GM21367 (cell line): ENCODE results near the gene HTR3B.
"Not testable (repeated sequence)": the region's sequence is repeated elsewhere in the genome, so short reads cannot be mapped to it uniquely, and the experiment has no call there.

Source experiments
- ATAC-seq: cut with Tn5 transposase; IDR thresholded peaks from one replicate; pipeline ENCODE4 v1.9.1; 2021; ENCODE audit not compliant: unreplicated experiment

The HTR3B gene

DNA sequence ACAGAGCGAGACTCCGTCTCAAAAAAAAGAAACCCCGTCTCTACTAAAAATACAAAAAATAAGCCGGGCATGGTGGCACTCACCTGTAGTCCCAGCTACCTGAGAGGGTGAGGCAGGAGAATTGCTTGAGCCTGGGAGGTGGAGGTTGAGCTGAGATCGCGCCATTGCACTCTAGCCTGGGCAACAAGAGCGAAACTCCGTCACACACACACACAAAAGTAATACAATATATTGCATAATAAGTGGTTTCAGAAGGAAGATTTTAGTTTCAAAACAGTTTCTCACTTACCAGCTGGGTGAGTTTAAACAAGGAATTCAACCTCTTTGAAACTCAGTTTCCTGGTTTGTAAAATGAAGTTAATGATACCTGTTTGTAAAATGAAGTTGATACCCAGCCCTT lies 37.7 kb downstream of the HTR3B start:
- ATAC-seq: no peak

DNA sequence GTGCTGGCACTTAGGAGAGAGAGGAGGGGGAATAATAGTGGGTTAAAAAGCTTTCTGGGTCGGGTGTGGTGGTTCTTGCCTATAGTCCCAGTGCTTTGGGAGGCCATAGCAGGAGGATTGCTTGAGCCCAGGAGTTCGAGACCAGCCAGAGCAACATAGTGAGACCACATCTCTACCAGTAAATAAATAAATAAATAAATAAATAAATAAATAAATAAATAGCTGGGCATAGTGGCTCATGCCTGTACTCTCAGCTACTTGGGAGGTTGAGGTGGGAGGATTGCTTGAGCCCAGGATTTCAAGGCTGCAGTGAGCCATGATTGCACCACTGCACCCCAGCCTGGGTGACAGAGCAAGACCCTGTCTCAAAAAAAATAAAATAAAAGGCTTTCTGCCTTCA lies 41.6 kb downstream of the HTR3B start:
- not testable (repeated sequence) for ATAC-seq

DNA sequence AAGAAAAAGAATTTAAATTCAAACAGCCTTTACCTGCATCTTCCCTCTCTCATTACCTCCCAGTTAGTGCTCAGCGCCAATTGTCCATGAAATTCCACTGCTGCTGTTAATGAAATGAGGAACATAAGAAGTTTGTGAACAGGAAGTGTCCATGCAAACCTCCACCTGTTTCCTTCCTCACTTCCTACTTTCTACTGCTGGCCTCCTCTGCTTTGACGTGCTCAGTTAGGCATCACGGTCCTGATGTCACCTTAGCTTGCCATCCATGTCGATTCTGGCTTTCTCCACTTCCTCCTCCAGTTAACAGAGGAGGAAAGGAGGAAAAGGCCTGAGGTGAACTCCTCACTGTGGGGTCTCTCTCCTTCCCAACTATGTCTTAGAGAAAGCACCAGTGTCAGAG lies 43.4 kb downstream of the HTR3B start:
- ATAC-seq: no peak

DNA sequence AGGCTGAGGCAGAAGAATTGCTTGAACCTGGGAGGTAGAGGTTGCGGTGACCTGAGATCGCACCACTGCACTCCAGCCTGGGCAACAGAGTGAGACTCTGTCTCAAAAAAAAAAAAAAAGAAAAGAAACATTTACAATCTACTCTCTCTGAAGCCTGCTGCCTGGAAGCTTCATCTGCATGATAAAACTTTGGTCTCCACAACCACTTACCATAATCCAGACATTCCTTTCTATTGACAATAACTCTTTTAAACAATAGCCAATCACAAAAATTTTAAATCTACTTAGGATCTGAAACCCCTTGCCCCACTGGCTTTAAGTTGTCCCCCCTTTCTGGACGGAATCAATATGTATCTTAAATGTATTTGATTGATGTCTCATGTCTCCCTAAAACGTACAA lies 45.3 kb downstream of the HTR3B start:
- ATAC-seq: no peak

DNA sequence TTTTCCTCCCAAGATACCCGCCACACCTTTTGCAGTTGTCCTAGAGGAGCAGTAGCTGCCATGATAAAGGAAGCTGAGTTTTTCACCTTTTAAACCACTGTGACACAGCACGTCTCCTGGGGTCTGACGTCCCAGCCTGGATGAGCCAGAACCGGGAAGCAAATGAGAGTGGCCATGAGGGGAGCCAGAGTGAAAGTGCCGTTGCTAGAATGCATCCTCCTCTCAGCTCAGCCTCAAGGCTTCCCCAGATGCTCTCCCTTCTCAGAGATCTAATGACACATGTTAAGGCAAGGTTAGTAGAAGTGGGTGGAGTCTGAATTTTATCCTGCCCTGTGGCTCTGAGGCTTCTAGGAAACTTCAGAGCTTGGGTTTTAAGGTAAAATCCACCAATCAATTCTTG lies 46.9 kb downstream of the HTR3B start:
- ATAC-seq: no peak

DNA sequence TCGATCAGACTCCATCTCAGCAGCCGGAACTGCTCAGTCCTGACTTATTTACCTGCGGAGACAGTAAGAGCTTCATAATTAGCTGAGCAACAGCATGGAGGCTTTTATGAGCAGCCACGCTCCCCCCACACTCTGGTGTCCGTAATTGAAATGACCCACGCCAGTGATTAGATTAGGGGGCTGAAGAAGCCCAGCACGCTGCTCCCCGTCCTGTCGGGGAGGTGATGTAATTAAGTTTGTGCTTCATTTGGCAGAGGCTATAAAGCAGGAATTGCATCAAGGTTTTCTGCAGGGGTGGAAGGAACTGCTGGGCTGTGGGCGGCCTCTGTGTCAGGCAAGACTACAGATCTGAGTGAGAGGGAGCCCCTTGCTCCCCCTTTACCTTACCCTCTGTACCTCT lies 47.5 kb downstream of the HTR3B start:
- no peak for ATAC-seq

DNA sequence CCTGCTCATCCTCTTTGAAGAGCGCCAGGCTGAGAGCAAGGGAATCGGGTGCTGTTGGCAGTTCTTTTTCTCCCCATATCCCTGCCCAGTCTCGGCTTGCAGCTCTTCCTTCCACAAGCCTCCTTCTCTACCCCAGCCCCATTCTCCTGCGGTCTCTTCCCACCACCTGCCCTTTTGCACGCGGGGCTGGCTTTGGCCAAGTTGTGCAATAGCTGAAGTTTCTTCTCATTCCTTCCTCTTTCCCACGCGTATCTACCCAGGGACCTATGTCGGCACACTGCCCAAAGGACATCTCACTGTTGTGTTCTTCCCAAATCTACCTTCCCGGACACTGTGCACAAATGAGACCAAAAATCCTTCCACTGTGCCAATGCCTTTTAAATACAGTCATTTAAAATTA lies 48.0 kb downstream of the HTR3B start:
- ATAC-seq: no peak

DNA sequence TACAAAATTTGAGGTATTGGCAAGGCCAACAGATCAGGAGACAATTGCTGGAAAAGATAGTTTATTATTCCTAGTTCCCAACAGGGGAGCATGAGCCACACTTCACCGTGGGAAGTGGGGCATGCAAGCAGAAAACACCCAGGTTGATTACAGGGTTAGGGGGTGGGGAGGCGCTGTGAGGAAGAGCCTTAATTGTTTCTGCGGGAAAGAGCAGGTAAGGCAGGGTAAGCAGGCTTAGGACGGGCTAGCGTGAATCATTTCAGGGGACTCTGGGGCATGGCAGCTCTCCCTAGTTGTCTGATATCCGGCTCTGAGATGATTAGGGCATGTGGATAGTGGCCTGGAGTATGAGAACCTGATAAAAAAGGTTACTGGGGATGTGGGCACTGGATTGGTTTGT lies 49.6 kb downstream of the HTR3B start:
- no peak for ATAC-seq

DNA sequence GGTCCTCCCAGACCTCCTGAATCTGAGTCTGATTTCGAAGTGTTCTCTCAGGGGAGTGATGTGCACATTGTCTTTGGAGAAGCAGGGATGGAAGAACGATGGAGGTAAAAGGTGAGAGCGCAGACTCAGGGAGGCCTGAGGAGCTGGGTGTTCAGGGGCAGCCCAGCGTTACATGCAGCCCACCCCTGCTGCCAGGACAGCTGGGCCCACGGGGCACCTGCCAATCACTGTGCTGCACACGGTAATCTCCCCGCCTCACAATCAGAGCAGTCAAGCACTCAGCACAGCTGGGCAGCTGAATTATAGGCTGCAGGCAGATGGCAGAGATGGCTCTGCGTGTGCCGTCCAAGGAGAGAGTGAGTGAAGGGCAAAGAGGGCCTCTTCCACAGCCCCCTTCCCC lies 52.4 kb downstream of the HTR3B start:
- no peak for ATAC-seq

DNA sequence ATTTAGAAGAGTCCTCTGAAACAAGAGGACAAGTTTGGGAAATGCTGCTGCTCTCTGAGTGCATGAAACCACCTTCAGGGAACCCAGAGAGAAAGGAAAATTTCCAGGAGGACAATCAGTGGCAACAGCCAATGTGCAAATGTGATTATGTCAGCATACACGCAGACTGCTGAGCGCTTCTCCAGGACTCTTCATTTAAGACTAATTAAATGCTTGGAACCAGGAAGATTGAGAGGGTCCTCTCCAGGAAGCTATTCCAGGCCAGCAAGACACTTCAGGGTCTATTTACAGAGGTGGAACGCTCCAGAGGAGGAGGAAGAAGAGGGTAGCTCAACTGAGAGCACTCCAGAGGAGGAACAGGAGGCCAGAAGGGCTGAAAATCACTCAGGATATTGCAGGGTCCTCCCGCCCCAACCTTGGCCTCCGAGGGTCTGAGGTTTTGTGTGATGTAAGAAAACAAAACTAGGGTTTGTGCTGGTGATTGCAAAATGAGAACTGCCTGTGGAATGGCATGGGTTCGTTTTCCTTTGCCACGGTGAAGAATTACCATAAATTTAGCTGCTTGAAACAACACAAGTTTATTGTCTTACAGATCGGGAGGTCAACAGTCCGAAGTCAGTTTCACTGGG lies 56.2 kb downstream of the HTR3B start:
- no peak for ATAC-seq

DNA sequence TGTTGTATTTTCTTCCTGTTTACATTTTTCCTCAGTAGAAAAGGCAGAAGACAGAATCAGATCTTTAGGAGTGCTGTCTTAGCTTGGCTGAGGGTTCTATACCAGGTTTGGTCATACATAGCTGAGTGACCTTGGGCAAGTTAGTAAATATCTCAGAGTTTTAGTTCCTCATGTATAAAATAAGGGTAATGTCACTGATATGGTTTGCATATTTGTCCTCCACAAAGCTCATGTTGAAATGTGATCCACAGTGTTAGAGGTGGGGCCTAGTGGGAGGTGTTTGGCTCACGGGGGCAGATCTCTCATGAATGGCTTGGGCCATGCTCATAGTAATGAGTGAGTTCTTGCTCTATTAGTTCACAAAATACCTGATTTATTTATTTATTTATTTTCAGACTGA lies 62.8 kb downstream of the HTR3B start:
- no peak for ATAC-seq

DNA sequence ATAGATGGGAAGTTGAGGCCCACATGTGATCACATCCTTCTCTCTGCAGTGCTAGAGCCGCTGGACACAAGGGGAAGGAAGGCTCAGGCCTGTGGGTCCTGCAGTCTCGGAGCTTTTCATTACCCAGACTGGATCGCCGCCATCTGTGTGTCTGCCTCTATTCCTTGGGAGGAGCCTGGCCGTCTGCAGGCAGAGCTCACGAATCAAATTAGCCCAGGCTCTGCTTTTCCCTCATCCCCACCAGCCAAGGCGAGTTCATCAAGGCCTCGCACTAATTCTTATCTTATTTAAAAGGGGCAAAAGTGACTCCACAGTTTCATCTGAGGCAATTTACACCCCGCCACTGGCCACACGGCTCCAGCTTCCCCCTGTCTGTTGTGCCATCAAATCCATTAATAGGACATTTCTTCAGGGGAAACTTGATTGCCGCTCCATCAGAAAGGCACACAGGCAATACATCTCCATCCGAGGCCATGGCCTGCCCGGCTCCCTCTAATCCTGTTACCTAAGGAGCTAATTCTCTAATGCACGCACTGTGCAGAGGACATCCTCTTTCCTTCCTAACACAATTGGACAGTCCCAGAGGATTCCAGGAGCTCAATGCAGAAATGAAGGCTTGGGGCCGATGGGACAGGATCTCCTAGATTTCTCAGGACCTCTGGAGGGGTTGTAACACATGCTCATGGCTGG lies 67.1 kb downstream of the HTR3B start:
- ATAC-seq: no peak

DNA sequence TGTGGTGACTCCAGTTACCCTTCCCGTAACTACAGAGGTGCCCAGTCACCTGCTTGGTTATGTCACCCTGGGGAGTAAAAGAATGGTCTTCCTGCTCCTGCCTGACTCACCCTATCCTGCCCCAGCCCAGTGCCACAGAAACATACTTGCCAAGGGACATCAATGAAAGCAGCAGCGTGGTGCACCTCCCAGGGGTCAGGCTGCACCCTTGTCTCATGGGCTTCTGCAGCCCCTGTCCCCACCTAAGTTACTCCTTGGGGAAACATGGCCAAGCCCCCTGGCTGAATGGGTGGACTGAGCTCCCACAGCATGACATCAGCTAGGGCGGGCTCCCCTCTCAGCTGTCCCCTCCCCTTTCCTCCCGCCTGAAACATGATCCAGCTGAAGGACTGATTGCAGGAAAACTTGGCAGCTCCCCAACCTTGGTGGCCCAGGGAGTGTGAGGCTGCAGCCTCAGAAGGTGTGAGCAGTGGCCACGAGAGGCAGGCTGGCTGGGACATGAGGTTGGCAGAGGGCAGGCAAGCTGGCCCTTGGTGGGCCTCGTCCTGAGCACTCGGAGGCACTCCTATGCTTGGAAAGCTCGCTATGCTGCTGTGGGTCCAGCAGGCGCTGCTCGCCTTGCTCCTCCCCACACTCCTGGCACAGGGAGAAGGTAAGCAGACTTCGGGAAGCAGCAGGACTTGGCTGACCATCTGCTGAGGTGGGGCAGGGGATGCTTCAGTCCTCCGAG lies 70.3 kb downstream of the HTR3B start, which contains the start of gene HTR3A:
TSS of gene HTR3A (plus strand) at position 368 of the 730 bp plus-strand sequence. CDS start at position 586, 218 bp downstream.
- no peak for ATAC-seq

DNA sequence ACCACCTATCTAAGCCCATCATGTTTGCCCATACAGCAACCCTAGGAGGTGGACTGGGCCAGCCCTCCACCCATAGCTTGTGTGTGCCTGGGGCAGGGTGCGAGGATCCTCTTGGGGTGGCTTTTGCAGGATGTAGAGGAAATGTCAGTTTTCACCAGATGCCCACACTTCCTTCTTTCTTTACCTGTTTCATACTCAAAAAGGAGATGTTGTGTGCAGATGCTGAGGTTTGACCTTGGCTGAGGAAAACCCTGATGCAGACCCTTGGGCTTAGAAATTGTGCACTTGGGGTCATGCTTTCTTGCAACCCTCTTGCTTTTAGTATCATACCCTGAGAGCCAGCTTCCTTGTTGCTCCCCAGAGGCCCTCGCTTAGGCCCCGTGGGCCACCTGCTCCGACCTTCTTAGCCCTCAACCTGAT lies 72.5 kb downstream of the HTR3B start:
- no peak for ATAC-seq

DNA sequence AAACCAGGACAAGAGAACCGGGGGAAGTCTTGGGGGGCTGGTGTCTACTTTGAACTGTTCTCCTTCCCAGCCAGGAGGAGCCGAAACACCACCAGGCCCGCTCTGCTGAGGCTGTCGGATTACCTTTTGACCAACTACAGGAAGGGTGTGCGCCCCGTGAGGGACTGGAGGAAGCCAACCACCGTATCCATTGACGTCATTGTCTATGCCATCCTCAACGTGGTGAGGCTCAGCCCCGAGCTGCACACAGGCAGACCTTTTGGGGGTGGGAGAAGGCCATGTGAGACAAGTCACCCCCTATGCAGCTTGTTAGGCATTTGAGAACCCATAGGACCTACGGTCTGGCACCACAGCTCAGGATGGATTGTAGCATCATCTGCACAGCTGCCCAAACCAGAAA lies 73.1 kb downstream of the HTR3B start:
- no peak for ATAC-seq

DNA sequence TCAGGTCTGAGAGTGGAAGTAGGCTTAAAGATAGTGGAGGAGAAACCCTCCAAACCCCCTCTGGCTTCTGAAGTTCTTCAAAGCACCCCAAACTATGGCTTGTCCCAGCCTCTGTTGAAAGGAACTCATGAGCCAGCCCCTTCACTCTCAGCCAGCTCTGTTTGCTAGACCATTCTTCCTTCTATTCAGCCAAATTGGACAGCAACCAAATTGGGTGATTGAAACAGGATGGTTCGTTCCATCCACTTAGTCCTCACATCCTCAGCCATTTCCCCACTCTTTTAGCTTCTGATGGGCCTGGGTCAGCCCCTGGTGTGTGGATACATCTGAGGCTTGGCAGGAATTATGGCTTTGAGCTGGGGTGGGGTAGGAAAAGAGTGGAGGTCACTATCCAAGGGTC lies 74.8 kb downstream of the HTR3B start:
- ATAC-seq: no peak

DNA sequence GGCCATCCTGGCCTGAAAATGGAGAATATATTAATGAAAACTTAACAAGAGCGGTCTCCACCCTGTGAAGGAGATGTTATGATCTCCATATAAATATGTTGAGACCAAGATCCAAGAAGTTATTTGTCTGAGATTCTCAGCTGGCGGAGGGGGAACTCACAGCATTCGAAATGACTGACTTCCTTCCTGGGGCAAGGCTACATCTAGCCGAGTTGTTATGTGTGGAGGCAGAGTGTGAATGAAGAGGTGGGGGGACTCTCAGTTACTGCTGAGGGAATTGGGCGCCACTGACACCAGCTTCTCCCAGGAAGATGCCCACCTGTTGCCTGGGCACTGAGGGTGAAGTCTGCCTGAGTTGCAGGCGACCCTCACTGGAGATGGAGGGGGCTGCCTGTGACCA lies 76.2 kb downstream of the HTR3B start:
- no peak for ATAC-seq

DNA sequence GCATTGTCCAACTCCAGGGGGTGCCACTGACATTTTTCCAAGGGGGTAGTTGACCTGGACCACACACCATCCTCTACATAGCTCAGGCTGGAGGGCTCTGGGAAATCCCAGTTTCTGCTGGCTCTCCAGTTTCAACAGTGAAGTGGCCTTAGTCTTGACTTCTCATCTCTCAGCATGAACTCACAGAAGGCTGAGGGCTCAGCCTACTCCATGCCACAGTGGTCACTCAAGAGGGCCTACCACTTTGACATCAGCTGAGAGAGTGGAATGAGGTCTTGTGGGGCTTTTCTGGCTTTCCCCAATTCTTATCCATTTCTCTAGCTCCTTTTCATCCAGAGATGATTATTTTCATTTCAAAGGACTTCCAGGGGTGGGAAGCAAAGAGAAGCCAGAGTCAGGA lies 77.7 kb downstream of the HTR3B start:
- no peak for ATAC-seq

DNA sequence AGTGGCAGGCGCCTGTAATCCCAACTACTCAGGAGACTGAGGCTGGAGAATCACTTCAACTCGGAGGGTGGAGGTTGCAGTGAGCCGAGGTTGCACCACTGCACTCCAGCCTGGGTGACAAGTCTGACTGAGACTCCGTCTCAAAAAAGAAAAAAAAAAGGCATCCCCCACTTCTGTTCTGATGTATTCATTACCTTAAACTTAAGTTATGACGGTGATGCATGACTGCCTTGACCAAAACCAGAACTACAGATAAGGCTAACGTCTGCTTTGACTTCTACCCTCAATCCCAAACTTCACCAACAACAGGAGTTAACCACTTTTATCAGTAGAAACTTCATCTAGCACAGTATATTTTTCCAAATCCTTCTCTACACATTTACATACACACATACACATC lies 80.2 kb downstream of the HTR3B start:
- ATAC-seq: no peak

DNA sequence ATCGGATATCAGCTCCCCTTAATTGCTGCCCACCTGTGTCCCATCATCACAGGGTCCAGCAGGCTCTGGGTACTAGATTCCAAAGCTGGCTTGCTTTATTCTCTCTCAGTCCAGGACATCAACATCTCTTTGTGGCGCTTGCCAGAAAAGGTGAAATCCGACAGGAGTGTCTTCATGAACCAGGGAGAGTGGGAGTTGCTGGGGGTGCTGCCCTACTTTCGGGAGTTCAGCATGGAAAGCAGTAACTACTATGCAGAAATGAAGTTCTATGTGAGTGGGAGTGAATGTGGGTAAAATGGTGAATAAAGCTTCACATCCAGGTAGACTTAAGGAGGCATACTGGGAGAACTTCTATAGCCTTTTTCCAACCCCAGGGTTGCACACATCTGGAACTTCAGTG lies 81.3 kb downstream of the HTR3B start:
- ATAC-seq: no peak

DNA sequence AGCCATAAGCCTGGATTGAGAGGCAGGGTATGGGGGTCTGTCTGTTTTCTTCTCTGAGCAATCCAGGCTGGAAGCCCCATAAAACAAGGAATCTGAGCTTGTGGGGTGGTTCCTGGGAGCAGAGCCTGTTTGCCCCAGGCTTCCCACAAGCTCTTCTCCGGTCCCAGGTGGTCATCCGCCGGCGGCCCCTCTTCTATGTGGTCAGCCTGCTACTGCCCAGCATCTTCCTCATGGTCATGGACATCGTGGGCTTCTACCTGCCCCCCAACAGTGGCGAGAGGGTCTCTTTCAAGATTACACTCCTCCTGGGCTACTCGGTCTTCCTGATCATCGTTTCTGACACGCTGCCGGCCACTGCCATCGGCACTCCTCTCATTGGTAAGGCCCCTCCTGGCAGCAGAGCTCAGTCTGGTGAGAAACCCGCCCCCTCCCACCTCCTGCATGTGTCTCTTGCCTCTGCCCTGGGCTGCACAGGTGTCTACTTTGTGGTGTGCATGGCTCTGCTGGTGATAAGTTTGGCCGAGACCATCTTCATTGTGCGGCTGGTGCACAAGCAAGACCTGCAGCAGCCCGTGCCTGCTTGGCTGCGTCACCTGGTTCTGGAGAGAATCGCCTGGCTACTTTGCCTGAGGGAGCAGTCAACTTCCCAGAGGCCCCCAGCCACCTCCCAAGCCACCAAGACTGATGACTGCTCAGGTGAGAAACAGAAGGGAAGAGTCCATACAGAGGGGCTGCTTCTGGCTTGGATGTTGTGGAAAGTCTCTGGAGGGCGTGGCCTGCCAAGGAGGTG lies 82.0 kb downstream of the HTR3B start:
- no peak for ATAC-seq
